HT1080 (cell line): ENCODE measurements around the gene PHF20. TPM values are rescaled to one million over a fixed set of nuclear protein-coding genes. Genes with fewer than 3 reads are reported as not detected.
"Not testable (repeated sequence)": the region's sequence is repeated elsewhere in the genome, so short reads cannot be mapped to it uniquely, and the experiment has no call there.

Source experiments
- DNase-seq: peaks from one replicate; pipeline ENCODE4 v3.0.0-alpha.2; 2015; ENCODE audit warnings: low read depth
- total RNA-seq: library from RNA; depleted of rRNA; stranded (reverse); fragments of >200 nt; shearing (Covaris generic); gene quantifications from 2 replicates; pipeline ENCODE4 v1.2.3, GENCODE V29; 2014

The PHF20 gene
- total RNA-seq, 1 experiment from 2014 or later: 28.6 TPM

DNA sequence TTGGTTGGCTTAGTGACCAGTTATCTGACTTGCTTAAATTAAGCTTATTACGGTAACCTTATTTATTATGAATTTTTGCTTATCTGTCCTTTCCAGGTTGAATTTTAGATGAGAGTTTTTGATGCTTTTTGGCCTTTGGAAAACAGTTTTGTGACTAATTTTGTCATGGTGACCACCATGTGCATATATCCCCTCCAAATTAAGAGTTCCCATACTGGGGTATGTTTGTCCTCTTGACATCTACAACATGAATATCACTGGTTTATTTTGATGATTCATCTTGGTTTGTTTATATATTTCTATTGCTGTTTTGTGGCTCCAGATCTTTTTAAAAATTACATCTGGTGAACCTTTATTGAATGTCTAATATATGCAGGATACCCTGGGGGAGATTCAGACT, 61.4 kb downstream of the PHF20 start:
- no peak for DNase-seq

DNA sequence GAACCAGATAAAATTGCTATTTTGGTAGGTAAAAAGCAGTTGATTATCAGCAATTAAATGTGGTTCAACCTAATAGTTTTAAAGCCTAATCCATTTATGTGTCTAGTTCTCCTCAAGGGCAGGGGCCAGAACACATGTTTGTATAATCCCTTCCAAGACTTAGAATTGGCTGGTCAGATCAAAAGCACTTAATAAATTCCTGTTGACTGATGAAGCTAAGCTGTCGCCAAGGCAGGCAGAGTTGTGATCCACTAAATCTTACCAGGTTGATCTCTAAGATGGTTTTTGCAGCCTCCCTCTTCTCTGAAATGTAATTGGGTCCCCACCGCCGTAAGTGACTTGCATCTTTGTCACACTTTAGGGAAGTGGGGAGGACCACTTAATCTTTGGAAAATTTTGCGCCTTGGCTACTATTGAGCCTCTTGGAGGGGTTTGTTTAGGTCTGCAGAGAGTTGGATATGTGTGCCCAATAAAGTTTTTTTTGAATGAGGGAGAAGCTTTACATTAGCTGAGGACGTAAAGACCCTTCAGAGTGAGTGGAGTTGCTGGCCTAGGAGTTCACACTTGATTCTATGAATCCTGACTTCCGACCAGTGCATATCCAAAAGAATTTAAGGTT, 65.9 kb downstream of the PHF20 start:
- DNase-seq: no peak

- DNase-seq: no peak
Observed at GRCh38 chr20:35838205-35838604, 66.4 kb downstream of the PHF20 start.

GRCh38 chr20:35839904-35840303, 68.1 kb downstream of the PHF20 start:
- DNase-seq: no peak

GRCh38 chr20:35840421-35840820, 68.6 kb downstream of the PHF20 start:
- no peak for DNase-seq

GRCh38 chr20:35842361-35842760, 70.5 kb downstream of the PHF20 start:
- no peak for DNase-seq

DNA sequence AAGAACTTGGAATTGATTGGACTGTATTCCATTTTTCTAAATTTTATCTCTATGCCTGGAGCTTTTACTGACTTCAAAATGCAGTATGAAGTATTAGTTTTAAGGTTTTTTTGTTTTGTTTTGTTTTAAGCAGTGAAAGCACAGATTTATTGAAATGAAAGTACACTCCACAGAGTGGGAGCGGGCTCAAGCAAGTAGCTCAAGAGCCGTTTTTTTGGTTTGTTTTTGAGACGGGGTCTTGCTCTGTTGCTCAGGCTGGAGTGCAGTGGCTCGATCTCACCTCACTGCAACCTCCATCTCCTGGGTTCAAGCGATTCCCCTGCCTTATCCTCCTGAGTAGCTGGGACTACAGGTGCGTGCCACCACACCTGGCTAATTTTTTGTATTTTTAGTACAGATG, 72.1 kb downstream of the PHF20 start:
- DNase-seq: not testable (repeated sequence)

- DNase-seq: peak; percentile 53
Observed at GRCh38 chr20:35845561-35845960, 73.7 kb downstream of the PHF20 start.

GRCh38 chr20:35849706-35850105, 77.9 kb downstream of the PHF20 start:
- DNase-seq: no peak

DNA sequence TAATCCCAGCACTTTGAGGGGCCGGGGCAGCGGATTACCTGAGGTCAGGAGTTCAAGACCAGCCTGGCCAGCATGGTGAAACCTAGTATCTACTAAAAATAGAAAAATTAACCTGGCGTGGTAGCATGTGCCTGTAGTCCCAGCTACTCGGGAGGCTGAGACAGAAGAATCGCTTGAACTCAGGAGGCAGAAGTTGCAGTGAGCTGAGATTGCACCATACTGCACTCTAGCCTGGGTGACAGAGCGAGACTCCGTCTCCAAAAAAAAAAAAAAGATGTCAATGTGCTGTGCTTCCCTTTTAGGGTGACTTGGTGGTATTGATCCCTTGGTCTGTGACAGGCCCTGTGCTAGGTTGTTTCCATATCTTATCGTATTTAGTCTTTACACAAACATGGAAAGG, 79.8 kb downstream of the PHF20 start:
- DNase-seq: not testable (repeated sequence)

- no peak for DNase-seq
Observed at GRCh38 chr20:35854713-35855348, 83.0 kb downstream of the PHF20 start.

- not testable (repeated sequence) for DNase-seq
Observed at GRCh38 chr20:35855641-35856040, 83.8 kb downstream of the PHF20 start.

DNA sequence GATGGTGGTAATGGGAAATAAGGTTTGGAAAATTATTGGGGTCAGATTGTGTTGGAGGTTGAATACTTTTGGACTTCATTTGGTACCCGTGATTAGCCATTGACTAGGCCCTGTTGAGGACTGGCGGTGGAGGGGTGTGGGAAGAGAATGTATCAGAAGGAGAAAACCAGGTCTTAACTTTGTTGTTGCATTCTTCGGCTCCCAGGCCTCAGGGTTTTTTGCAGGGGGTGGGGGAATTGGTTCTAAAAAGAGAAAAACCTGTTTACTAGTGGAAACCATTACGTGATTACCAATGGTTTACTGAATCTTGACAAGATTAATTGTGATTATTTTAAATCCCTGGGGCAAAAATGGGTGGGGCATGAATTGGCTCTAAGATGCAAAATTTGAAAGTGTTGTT, 85.1 kb downstream of the PHF20 start:
- no peak for DNase-seq

DNA sequence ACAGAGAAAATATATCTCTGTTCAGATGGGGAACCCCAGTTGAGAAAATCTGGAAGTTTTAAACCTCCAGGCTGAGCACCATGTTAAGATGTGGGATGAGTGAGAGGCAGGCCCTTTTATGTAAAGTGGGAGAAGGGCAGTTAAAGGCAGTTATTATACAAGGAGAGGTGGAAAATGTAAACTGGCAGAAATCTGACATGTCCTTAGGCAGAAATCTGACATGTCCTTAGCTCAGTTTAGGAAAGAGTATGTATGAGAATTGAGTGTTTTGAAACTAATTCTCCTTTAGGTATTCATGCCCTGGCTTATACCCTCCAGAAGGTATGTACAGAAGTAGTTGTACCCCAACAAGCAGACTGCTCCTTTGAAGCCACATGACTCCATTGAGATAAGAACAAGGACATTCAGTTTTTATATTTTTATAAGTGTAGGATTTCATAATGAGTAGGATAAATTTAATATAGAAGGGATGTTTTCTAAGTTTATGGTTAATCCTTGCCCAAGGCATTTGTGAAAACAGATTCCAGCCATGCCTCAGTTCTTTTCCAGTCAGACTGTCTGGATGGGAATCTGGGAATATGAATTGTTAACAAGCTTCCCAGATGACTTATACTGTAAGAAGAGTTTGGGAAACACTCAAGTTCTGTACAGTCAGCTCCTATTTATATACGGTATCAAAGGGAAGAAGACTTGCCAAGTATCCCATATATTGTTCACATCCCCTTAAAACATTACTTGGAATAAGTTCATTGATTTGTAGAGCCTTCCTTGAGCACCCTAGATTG, 94.8 kb downstream of the PHF20 start:
- DNase-seq: no peak

DNA sequence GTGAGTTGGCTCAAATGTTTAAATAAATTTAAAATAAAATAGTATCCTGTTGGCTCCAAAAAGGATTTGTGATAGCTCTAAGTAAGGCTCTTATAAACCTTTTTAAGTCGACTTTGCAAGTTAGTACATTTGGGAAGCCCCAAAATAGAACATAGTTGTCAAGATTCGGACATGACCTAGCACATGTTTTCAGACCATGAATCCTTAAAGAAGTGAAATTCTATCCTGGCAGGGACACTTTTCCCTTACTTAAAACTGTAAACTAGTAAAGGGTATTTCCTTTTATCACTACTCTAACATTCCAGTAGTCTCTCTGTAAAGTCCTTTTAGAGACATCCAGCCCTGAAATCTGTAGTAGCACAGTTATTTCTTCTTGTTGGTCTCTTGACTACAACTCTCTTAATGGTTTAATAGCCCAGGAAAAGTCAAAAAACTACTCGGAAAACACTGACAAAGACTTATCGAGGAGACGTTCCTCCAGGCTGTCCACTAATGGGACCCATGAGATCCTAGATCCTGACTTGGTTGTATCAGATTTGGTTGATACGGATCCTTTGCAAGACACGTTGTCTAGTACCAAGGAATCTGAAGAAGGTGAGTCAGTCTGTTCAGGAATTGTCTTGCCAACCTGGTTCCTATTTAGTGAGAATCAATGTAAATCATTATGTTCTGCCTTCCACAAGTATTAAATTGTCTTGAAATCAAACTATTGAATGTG, 98.9 kb downstream of the PHF20 start:
- DNase-seq: no peak

DNA sequence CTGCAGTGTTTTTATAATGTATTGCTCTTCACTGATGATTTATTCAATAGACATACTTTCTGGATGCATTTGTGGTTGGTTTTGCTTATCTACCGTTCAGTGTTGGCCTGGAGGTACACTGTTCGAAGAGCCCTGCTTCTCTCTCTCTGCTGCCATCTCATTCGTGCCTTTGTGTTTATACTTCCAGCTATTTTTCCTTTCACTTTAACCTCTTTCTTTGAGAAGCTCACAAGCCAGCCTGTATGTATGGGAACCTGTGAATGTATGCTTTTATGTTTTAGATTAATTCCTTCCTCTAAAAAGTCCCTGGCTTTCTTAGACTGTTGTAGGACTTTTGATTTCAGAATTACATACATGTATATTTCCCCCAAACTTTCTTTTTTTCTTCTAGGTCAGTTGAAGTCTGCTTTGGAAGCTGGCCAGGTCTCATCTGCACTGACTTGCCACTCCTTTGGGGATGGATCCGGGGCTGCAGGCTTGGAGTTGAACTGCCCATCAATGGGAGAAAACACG, 99.5 kb downstream of the PHF20 start:
- peak; percentile 62 for DNase-seq

DNA sequence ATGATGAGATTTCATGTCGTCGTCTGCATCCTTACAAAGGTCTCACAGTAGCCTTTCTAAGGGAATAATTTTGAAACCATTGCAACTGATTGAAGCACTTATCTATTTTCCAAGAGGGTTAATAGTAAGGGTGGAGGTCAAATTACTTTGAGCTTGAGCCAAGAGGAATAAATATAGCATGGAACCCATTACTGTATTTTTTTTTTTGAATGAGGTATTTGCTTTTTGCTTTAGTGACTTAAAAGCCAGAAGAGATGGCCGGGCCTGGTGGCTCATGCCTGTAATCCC, 104.2 kb downstream of the PHF20 start:
- DNase-seq: peak; percentile 16

- DNase-seq: no peak
Observed at GRCh38 chr20:35877611-35878010, 105.8 kb downstream of the PHF20 start.

- DNase-seq: no peak
Observed at GRCh38 chr20:35878113-35878625, 106.4 kb downstream of the PHF20 start.

GRCh38 chr20:35881676-35882075, 109.9 kb downstream of the PHF20 start:
- DNase-seq: no peak

- not testable (repeated sequence) for DNase-seq
Observed at GRCh38 chr20:35882427-35883161, 110.8 kb downstream of the PHF20 start.
